Colonic mucosa (tissue), 4 donors: ENCODE measurements around the gene DIAPH1. TPM values are rescaled to one million over a fixed set of nuclear protein-coding genes. Genes with fewer than 3 reads are reported as not detected.

Source experiments
- DNase-seq: peaks from one replicate; pipeline ENCODE4 v3.0.0-alpha.2; 2020
- H3K27ac ChIP-seq: fragments of 200-600 bp; one replicate; pipeline ENCODE4 v1.8.0; 2021
- H3K27me3 ChIP-seq: fragments of 200-600 bp; one replicate; pipeline ENCODE4 v1.8.0; 2021
- H3K36me3 ChIP-seq: fragments of 200-600 bp; one replicate; pipeline ENCODE4 v1.8.0; 2021
- H3K4me1 ChIP-seq: fragments of 200-600 bp; one replicate; pipeline ENCODE4 v1.8.0; 2021; ENCODE audit warnings: mild to moderate bottlenecking
- H3K4me3 ChIP-seq: fragments of 200-600 bp; one replicate; pipeline ENCODE4 v1.8.0; 2021
- H3K9ac ChIP-seq, 2 donors: one replicate each; pipeline ENCODE4 v1.7.0; 2013; ENCODE audit warnings: control low read depth in 2 of 2, low read depth in 2 of 2, low read length in 2 of 2
- H3K9me3 ChIP-seq: fragments of 200-600 bp; one replicate; pipeline ENCODE4 v1.8.0; 2021
- intact Hi-C: fragments of 100-400 bp; cut with DNase I; formaldehyde crosslinking; loops from one replicate; pipeline ENCODE4 v1.14.1; 2022
- total RNA-seq, 2 donors: library from RNA; stranded (reverse); fragmentation: NEBNext Ultra II Directional in 1 of 2; extraction: Animal tissue kit (Norgen Biotek cat#: 25700) in 1 of 2; gene quantifications; one replicate each; pipeline ENCODE4 v1.2.1, GENCODE V29; 2021
- TF ChIP-seq, protein P1 (sequence below): fragments of 200-600 bp; IDR thresholded peaks from one replicate; pipeline ENCODE4 v1.8.0; 2022; ENCODE audit warnings: antibody characterized with exemption, mild to moderate bottlenecking
- donor health status: healthy.
- donor health status: DM: no; HTN: no; CAD: no.
- donor health status: DM: no; HTN: no; CAD: no.

DIAPH1 gene
- total RNA-seq, 2 donors from 2014 or later: 113 to 143 TPM

DNA sequence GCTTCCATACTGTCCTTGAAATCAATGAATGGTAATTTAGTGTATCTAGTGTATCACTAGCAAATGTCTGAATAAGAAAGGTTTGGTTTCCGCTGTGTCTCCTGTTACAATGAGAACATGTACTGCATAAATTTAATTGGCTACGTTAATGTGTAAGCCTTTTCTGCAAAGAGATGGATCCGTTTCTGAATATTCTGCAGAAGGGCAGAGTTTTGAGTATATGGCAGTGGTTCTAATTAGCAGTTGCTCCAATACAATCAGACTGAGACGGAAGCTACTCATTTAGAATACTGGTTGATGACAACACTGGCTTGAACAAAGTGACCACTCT lies 134.5 kb downstream of the DIAPH1 start:
- intact Hi-C loops: no loop called here
- H3K27ac ChIP-seq: no peak overlapping the region
- H3K9ac ChIP-seq: no peak overlapping the region
- no peaks in the 10 kb centered on the region for H3K36me3 ChIP-seq
- peaks cover 3% of the 10 kb centered on the region for H3K4me1 ChIP-seq
- peaks cover 8% of the 10 kb centered on the region for H3K27me3 ChIP-seq
- peak overlapping the region; percentile 32 for H3K4me3 ChIP-seq
- TF ChIP-seq, protein P1, sequence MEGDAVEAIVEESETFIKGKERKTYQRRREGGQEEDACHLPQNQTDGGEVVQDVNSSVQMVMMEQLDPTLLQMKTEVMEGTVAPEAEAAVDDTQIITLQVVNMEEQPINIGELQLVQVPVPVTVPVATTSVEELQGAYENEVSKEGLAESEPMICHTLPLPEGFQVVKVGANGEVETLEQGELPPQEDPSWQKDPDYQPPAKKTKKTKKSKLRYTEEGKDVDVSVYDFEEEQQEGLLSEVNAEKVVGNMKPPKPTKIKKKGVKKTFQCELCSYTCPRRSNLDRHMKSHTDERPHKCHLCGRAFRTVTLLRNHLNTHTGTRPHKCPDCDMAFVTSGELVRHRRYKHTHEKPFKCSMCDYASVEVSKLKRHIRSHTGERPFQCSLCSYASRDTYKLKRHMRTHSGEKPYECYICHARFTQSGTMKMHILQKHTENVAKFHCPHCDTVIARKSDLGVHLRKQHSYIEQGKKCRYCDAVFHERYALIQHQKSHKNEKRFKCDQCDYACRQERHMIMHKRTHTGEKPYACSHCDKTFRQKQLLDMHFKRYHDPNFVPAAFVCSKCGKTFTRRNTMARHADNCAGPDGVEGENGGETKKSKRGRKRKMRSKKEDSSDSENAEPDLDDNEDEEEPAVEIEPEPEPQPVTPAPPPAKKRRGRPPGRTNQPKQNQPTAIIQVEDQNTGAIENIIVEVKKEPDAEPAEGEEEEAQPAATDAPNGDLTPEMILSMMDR: no peak
- DNase-seq: no peak
- no peaks in the 10 kb centered on the region for H3K9me3 ChIP-seq

DNA sequence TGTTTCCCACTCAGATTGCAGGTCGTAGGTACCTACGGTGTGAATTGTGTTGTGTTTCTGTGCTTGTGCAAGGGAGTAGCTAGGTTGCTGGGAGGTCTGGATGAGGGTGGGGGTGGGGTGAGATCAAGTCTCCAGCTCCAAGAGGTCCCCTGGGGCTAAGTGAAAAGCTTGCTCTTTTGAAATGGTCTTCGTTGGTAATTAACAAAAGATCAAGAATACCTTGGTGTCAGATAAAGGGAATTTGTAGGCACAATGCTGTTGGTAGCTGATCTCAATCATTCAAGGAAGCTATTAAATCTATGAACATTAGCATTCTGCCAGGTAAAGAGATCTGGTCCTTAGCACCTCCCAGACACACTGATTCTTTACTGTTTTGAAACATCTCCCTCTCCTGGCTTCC lies 134.9 kb downstream of the DIAPH1 start:
- Histone ChIP-seq H3K36me3 (no peaks in the 10 kb centered on the region), H3K4me1 (peaks cover 3% of the 10 kb centered on the region), H3K4me3 (no peak overlapping the region)

DNA sequence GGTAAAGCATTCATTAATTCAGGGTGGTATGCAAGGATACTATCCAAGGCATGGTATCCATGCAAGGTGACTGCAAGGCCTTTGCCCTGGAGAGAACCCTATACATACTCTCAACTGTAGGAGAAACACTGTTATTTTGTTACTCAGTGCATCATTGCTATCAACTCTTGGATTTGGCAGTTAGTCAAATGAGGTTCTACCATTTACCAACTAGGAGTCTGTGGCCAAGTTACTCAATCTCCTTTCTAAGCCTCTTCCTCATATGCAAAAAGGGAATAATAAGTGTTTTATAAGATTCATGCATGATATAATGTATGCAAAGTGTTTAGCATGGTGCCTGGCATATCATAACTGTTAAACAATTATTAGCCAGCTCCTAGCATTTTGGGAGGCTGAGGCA lies 139.0 kb downstream of the DIAPH1 start:
- intact Hi-C loops: loop anchor here (5.0 kb wide), 1 partner anchor 38 kb away; no protein-coding TSS in a partner anchor
- Histone ChIP-seq H3K4me1 (no peaks in the 10 kb centered on the region), H3K4me3 (no peak overlapping the region), H3K27me3 (no peaks in the 10 kb centered on the region), H3K9ac (no peak overlapping the region), H3K27ac (no peak overlapping the region), H3K9me3 (no peaks in the 10 kb centered on the region), H3K36me3 (no peaks in the 10 kb centered on the region)
- DNase-seq: no peak
- TF ChIP-seq, protein P1: no peak

More for the DNA sequence above, 134.9 kb downstream of the DIAPH1 start:
- no peak overlapping the region for H3K9ac ChIP-seq
- H3K27me3 ChIP-seq: peaks cover 8% of the 10 kb centered on the region
- no peaks in the 10 kb centered on the region for H3K9me3 ChIP-seq
- DNase-seq: no peak
- no peak overlapping the region for H3K27ac ChIP-seq
- intact Hi-C loops: no loop called here
- TF ChIP-seq, protein P1: no peak

DNA sequence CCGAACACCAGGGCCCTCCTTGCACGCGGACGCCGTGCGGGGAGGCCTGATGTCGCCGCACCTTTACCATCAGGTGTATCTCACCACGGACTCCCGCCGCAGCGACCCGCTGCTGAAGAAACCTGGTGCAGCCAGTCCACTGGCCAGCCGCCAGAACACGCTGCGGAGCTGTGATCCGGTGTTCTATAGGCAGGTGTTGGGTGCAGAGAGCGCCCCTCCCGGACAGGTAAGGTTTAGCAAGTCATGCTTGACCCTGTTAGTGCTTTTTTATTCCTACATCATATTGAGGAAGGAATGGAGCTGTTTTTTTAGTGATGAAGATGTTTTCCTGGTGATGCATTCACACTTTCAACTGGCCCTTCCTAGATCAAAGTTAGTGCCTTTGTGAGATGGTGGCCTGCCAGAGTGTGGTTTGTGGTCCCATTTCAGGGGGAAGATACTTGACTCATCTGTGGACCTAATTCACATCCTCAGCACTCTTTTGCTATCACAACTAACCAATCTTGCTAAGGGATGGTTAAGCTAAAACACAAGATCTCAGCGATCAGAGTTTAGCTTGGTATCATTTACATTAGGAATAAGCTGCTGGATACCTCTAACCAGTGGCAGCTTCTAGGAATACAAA lies 140.4 kb downstream of the DIAPH1 start:
- Histone ChIP-seq H3K4me1 (no peaks in the 10 kb centered on the region), H3K4me3 (peak overlapping the region; percentile 18), H3K9ac (no peak overlapping the region), H3K27me3 (no peaks in the 10 kb centered on the region), H3K9me3 (no peaks in the 10 kb centered on the region), H3K27ac (no peak overlapping the region), H3K36me3 (no peaks in the 10 kb centered on the region)
- DNase-seq: peak; percentile 85
- TF ChIP-seq, protein P1: peak; percentile 43
- intact Hi-C loops: loop anchor here (5.0 kb wide), 1 partner anchor 39 kb away; no protein-coding TSS in a partner anchor

DNA sequence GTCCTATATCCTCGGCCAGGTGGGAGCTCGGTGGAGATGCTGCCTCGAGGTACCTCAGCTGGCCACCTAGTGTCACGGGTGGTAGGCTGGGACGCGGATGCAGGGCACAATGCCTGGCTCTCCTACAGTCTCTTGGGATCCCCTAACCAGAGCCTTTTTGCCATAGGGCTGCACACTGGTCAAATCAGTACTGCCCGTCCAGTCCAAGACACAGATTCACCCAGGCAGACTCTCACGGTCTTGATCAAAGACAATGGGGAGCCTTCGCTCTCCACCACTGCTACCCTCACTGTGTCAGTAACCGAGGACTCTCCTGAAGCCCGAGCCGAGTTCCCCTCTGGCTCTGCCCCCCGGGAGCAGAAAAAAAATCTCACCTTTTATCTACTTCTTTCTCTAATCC lies 141.0 kb downstream of the DIAPH1 start:
- H3K9me3 ChIP-seq: no peaks in the 10 kb centered on the region
- TF ChIP-seq, protein P1: no peak
- DNase-seq: no peak
- H3K27me3 ChIP-seq: no peaks in the 10 kb centered on the region
- intact Hi-C loops: loop anchor here (5.0 kb wide), 1 partner anchor 39 kb away; no protein-coding TSS in a partner anchor
- no peaks in the 10 kb centered on the region for H3K36me3 ChIP-seq
- H3K4me1 ChIP-seq: no peaks in the 10 kb centered on the region
- H3K4me3 ChIP-seq: no peak overlapping the region
- H3K27ac ChIP-seq: no peak overlapping the region
- H3K9ac ChIP-seq: no peak overlapping the region
